ENCODE data around the gene SORL1. TPM values are rescaled to one million over a fixed set of nuclear protein-coding genes. Genes with fewer than 3 reads are reported as not detected.

Gene SORL1
- total RNA-seq, 2 donors from 2014 or later = 66.1 to 121 TPM

DNA sequence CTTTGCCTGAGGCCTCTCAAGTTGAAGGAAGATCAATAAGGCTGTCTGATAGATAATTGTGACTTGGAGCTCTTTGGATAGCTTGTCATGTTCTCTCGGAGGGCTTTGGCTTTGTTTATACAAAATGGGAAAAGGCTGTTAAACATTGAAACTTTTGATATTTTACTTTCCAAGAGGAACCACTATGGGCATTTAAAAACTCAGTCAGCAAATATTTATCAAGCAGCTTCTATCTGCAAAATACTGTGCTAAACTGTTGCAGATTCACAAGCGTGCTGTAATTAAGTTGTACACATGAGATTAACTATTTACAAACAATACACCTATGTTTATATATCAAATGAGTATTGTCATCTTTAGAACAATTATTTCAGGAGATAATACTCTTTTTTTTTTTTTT lies 34.5 kb upstream of the SORL1 start:
- peaks cover 3% of the 10 kb centered on the region for H3K4me1 ChIP-seq
- intact Hi-C loops (cut with DNase I) = no loop called here
- no peaks in the 10 kb centered on the region for H3K9me3 ChIP-seq
- H3K4me3 ChIP-seq = no peak overlapping the region
- H3K27ac ChIP-seq = peak overlapping the region; percentile 68
- H3K9ac ChIP-seq (ENCODE audit: low read depth in 2 of 2, low read length in 2 of 2) = peak overlapping the region in 1 of 2 donors; percentile 62
- H3K27me3 ChIP-seq = no peaks in the 10 kb centered on the region
- TF ChIP-seq, protein P1, sequence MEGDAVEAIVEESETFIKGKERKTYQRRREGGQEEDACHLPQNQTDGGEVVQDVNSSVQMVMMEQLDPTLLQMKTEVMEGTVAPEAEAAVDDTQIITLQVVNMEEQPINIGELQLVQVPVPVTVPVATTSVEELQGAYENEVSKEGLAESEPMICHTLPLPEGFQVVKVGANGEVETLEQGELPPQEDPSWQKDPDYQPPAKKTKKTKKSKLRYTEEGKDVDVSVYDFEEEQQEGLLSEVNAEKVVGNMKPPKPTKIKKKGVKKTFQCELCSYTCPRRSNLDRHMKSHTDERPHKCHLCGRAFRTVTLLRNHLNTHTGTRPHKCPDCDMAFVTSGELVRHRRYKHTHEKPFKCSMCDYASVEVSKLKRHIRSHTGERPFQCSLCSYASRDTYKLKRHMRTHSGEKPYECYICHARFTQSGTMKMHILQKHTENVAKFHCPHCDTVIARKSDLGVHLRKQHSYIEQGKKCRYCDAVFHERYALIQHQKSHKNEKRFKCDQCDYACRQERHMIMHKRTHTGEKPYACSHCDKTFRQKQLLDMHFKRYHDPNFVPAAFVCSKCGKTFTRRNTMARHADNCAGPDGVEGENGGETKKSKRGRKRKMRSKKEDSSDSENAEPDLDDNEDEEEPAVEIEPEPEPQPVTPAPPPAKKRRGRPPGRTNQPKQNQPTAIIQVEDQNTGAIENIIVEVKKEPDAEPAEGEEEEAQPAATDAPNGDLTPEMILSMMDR (IDR thresholded peaks at IDR 0.05) = no peak
- no peaks in the 10 kb centered on the region for H3K36me3 ChIP-seq
- no peak for DNase-seq

DNA sequence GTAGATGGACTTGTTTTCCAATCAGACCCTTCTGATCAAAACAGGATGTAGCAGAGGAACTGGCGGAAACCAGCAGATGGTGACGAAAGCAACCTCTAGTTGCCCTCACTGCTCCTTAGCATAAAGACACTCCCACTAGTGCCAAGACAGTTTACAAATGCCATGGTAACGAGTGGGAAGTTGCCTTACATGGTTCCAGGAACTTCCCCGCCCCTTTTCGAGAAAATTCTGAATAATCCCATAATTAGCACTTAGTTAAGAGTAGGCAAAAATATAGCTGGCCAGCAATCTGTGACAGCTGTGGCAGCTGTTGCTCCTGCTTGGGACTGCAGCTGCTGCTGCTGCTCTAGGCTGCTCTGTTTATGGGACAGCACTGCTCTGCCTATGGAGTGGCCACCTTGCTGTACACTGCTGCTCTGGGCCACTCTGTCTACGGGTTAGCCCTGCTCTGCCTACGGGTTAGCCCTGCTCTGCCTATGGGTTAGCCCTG lies 33.4 kb upstream of the SORL1 start:
- Histone ChIP-seq H3K9me3 (no peaks in the 10 kb centered on the region), H3K27ac (peak overlapping the region; percentile 15), H3K9ac (ENCODE audit: low read depth in 2 of 2, low read length in 2 of 2) (no peak overlapping the region), H3K36me3 (no peaks in the 10 kb centered on the region), H3K4me3 (no peak overlapping the region), H3K4me1 (peaks cover 3% of the 10 kb centered on the region), H3K27me3 (no peaks in the 10 kb centered on the region)
- TF ChIP-seq, protein P1 (IDR thresholded peaks at IDR 0.05) = no peak
- peak; percentile 33 for DNase-seq
- intact Hi-C loops (cut with DNase I) = no loop called here

DNA sequence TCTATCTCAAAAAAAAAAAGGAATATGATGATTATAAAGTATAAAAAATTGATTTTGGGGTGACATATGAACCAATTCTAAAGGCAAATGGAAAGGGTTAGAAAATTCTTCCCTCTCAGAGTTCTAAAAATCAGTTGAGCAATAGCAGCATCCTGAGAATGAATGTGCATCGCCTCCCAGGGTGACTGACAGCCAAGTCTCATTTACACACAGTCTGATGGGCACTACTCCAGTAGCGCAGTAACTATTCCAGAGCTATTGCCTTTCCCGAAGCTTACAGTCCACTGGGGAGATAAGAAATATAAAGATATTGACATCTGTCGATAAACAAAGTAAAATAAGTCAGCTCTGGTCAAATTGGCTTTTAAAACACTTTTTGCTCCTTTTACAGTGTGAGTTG lies 32.3 kb upstream of the SORL1 start:
- intact Hi-C loops (cut with DNase I) = no loop called here
- H3K9ac ChIP-seq (ENCODE audit: low read depth in 2 of 2, low read length in 2 of 2) = no peak overlapping the region
- peaks cover 3% of the 10 kb centered on the region for H3K4me1 ChIP-seq
- no peaks in the 10 kb centered on the region for H3K36me3 ChIP-seq
- TF ChIP-seq, protein P1 (IDR thresholded peaks at IDR 0.05) = no peak
- H3K27ac ChIP-seq = no peak overlapping the region
- no peak for DNase-seq
- H3K9me3 ChIP-seq = no peaks in the 10 kb centered on the region
- H3K4me3 ChIP-seq = no peak overlapping the region
- no peaks in the 10 kb centered on the region for H3K27me3 ChIP-seq

DNA sequence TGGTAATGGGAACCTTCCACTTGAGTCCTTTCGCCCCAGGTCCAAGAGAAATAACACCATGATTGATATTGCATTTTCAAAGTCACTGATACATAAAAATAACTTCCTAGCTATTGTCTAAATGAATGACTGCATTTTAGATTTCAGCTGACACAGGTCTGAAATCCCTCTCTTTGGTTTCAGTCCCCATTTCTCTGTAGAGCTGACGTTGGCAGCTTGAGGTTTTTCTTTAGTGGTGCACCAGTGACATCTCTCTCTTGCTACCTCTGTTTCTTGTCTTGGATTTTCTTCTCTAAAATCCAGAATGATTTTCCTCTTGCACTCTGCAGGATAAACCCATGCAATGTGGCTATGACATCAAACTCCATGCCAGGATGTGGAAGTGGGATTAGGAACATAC lies 31.7 kb upstream of the SORL1 start:
- Histone ChIP-seq H3K36me3 (no peaks in the 10 kb centered on the region), H3K4me3 (no peak overlapping the region), H3K9me3 (no peaks in the 10 kb centered on the region), H3K4me1 (peaks cover 3% of the 10 kb centered on the region), H3K27ac (no peak overlapping the region), H3K27me3 (no peaks in the 10 kb centered on the region), H3K9ac (ENCODE audit: low read depth in 2 of 2, low read length in 2 of 2) (no peak overlapping the region)
- DNase-seq = no peak
- TF ChIP-seq, protein P1 (IDR thresholded peaks at IDR 0.05) = no peak
- intact Hi-C loops (cut with DNase I) = no loop called here

DNA sequence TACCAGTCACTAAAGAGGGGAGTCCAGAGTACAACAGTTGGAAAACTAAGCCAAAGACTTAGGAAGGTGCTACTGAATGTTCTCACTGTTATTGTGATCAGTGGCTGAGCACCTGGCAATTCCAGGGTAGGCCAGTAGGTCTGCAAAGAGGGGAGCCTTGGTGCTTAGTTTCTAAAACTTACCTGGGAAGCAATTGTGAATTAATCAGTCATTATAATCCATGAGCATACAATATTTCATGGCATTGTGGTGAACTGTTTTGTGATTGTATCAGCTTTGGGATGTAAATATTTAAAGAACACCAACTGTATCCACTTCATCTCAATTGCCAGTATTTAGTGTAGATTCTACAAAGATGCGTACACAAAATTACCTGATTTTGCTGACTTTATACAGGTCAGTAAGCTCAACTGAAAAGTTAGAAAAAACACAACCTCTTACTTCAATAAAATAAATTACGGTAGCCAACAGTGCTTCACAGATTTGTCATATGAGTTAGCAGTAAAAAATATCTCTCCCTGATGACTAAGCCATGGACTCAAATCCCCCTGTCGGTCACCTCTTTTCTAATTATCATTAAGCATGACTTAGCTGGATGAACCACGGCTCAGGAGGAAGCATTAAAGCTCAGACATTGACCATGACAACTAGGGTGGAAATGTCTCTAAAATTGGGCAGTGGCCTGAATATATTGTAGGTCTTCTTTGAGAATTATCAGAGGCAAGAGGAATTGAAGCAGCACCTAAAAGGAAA lies 30.8 kb upstream of the SORL1 start:
- TF ChIP-seq, protein P1 (IDR thresholded peaks at IDR 0.05) = no peak
- intact Hi-C loops (cut with DNase I) = no loop called here

More for the DNA sequence above, 30.8 kb upstream of the SORL1 start:
- Histone ChIP-seq H3K4me1 (no peaks in the 10 kb centered on the region), H3K36me3 (no peaks in the 10 kb centered on the region), H3K4me3 (no peak overlapping the region), H3K9me3 (no peaks in the 10 kb centered on the region), H3K27me3 (no peaks in the 10 kb centered on the region), H3K27ac (no peak overlapping the region), H3K9ac (ENCODE audit: low read depth in 2 of 2, low read length in 2 of 2) (no peak overlapping the region)
- DNase-seq = no peak

All from colonic mucosa (tissue), 4 donors.